Jurkat, Clone E6-1 (cell line): ENCODE measurements around the gene PRSS22.

Source experiments
- DNase-seq: peaks from one replicate; pipeline ENCODE4 v3.0.0-alpha.2; 2011; ENCODE audit warnings: low read depth, low spot score
- H3K4me3 ChIP-seq: 2 replicates; pipeline ENCODE4 v1.5.1; 2011; ENCODE audit warnings: mild to moderate bottlenecking, low read length, control low read depth, moderate library complexity

The PRSS22 gene

DNA sequence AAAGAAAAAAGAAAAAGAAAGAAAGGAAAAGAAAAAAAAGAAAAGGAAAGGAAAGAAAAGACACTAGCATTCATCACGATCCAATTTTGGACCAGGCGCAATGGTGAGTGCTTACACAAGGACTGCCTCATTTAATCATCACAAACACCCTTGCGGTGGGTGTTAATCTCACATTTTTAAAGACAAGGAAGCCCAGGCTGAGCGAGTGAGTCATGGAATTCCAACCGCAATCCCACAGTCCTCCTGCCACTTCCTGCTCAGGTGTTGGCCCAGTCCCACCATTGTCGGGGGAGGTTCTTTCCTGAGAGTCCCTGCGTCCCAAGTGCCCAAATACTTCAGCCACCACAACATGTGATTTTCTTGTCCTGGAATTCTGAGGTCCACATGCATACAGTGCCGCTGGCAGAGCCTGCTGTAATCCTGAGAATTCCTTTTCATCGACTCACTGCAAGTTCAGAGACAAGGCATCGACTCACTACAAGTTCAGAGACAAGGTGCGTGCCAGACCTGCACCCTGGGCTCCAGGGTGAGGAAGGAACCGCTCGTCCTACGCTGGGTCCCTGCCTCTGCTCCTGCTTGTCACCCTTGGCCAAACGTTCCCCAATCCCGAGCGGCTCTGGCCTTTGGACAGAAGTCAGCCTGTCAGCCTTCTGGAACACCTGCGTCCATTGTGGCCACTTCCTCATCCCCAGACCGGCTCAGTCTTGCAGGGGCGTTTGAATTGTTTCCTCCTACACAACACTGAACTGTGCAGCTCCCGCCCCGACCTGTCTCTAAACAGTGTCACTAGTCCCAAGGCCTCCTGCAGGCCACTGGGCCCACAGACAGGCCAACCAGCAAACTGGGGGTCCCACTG lies 22.1 kb downstream of the PRSS22 start:
- no peak for DNase-seq
- no peak overlapping the region for H3K4me3 ChIP-seq

DNA sequence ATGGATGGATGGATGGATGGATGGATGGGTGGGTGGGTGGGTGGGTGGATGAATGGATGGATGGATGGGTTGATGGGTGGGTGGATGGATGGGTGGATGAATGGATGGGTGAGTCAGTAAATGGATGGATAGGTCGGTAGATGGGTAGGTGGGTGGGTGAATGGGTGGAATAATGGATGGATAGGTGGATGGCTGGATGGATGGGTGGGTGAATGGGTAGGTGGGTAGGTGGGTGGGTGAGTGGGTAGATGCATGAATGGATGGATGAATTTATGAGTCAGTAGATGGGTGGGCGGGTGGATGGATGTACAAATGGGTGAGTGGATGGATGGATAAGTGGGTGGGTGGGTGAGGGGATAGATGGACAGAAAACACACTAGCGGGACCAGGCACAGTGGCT lies 23.0 kb downstream of the PRSS22 start:
- no peak for DNase-seq
- H3K4me3 ChIP-seq: no peak overlapping the region

GRCh38 chr16:2833776-2834175 lies 24.2 kb downstream of the PRSS22 start:
- DNase-seq: no peak

DNA sequence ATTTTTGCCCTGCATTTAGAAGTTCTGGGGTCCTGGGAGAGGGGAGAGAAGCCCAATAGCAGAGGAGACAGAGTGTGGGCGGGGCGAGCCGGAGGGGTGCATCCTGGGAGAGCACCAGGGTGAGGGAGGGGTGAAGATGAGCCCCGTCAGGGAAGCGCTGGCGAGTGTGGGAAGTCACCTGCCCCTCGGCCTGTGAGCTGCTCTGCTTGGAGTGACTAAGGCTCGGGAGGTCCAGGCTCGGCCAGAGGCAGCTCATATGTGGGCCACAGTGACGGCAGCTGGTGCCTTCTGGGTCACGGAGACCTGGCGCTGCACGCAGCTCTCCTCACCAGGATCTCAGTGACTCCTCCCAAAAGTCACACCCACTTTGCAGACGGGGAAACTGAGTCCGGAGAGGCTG lies 26.8 kb downstream of the PRSS22 start:
- no peak for DNase-seq
- no peak overlapping the region for H3K4me3 ChIP-seq

More at GRCh38 chr16:2833776-2834175, 24.2 kb downstream of the PRSS22 start:
- H3K4me3 ChIP-seq: no peak overlapping the region

GRCh38 chr16:2830355-2830695 lies 27.6 kb downstream of the PRSS22 start:
- no peak overlapping the region for H3K4me3 ChIP-seq
- DNase-seq: no peak

DNA sequence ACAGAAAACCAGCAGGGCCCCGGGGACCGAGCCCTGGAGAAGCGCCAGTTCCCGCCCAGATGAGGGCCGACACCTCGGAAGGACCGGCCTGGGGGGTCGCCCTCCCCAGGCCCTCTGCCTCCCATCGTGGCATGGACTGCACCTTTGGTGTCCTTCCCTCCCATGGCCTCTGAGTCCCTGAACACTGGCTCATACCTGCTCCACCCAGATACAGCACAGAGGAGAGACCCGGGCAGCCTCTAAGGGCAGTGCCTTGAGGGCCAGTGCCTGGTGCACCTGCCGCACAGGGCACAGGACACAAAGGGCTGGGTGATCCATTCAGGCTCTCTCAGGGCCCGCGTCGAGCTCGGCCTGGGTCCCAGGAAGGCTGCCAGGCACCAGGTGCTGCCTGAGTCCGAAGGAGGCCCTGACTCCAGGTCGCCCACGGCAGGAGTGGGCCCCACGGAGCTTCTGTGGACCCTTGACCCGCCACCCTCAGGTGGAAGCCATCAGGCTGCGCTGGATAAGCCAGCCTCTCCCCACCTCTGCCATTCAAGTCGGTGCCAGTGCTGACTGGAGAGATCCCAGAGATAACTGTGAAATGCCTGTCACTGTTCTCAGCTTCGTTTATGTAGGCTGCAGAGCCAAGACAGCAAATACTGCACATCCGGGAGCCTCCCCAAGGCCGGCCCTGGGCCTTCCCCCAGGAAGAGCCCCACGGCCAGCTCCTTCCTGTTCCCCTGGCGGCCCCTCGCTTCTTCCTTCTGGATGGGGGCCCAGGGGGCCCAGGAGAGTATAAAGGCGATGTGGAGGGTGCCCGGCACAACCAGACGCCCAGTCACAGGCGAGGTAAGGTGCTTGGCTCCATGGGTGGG lies 28.2 kb downstream of the PRSS22 start, which contains the start of gene ZG16B:
Gene ZG16B, plus strand, starts transcription at position 803 of the 854 bp plus-strand sequence. CDS start 139 bp downstream, outside the sequence.
- no peak for DNase-seq
- H3K4me3 ChIP-seq: no peak within 1 kb of the TSS

DNA sequence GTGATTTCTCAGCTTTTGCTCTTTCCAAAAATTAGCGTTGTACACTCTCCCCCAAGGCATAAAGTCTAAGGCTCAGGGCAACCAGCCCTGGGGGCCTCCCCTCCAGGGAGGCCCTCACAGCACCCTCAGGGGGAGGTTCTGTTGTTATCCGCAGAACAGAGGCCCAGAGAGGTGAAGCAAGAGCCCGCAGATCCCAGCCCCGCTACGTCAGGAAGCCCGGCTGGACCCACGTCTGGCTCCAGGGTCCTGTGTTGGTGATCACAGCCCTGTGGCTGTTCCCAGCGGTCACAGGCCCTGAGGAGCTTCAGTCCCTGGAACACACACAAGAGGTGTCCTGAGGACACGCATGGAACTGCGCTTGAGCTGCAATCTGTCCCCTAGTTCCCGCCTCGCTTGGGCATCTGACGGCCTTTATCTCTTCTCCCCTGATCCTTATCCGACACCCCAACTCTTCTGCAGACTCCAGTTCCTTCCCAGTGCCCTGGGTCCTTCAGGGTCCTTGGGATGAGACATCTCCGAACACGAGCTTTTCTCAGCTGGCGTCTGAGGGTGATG lies 29.0 kb downstream of the PRSS22 start:
- H3K4me3 ChIP-seq: no peak overlapping the region
- no peak for DNase-seq

- DNase-seq: no peak
- H3K4me3 ChIP-seq: no peak overlapping the region
Measured at GRCh38 chr16:2828521-2828840, 29.5 kb downstream of the PRSS22 start.

DNA sequence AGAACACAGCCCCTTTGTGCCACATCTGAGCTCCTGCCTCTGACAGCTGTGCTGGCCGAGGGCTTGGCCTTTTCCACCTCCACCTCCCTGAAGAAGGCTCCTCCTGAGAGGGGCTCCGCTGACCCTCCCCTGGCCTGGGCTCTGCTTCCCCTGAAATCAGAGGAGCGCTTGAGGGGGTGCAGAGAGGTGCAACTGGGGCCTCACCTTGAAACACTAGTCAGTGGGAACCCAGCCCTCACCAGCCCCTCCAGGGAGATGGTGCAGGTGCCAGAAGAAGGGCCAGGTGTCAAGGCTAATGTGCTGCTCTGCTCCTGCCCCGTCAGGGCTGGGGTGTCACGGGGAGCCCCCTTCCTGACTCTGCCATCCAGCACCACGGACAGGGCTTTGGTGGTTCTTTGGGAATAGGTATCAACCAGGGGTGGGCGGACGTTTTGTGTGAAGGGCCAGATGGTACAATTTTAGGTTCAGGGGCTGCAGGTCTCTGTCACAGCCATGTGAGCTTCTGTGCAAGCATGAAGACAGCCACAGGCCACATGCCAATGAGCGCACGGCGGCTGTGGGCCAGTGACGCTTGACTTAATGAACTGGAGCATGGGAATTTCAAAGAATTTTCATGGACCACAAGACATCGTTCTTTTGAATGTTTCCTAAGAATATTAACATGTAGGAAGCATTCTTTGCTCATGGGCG lies 30.0 kb downstream of the PRSS22 start:
- no peak for DNase-seq
- H3K4me3 ChIP-seq: no peak overlapping the region

GRCh38 chr16:2827374-2827791 lies 30.6 kb downstream of the PRSS22 start:
- no peak overlapping the region for H3K4me3 ChIP-seq
- DNase-seq: no peak

- no peak for DNase-seq
- no peak overlapping the region for H3K4me3 ChIP-seq
Measured at GRCh38 chr16:2826591-2827373, 31.2 kb downstream of the PRSS22 start.

GRCh38 chr16:2825906-2826305 lies 32.1 kb downstream of the PRSS22 start:
- no peak for DNase-seq
- H3K4me3 ChIP-seq: no peak overlapping the region

DNA sequence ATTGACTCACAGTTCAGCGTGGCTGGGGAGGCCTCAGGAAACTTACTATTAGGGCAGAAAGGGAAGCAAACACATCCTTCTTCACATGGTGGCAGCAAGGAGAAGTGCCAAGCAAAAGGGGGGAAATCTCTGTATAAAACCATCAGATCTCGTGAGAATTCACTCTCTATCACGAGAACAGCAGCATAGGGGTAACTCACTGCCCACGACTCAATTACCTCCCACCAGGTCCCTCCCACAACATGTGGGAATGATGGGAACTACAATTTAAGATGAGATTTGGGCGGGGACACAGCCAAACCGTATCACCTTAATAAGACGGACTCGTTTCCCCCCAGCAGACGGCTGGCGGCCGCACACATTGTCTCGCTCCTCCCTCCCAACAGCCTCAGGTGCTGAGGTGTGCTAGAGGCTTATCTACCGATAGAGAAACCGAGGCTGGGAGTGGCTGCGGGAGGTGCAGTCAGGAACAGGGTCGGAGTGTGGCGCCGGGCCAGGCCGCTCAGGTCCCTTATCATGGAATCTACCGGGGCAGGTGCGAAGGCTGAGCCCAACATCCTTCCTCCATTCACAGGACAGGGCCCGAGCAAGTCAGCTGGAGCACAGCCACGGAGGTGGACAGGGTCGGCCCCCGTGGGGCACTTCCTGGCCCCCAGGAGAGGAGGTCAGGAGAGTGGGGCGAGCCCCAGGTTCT lies 32.8 kb downstream of the PRSS22 start:
- H3K4me3 ChIP-seq: no peak overlapping the region
- no peak for DNase-seq

DNA sequence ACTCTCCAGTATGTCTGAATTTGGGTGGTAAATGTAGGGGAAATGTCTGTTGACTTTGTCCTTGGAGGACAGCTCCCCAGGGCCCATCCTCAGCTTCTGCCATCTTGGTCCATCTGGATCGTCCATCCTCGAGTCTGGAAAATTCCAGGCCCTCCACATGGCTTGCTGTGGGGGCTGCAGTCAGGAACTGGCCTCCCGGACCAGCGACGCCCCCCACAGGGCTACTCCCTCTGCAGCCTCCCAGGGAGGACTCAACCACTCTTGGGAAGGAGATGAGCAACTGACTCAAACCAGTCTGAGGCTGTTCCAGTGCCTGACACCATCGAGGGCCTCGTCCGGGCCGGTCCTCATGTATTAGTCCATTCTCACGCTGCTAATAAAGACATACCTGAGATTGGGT lies 33.3 kb downstream of the PRSS22 start:
- DNase-seq: no peak

GRCh38 chr16:2822496-2822895 lies 35.5 kb downstream of the PRSS22 start:
- no peak for DNase-seq

More for the DNA sequence above, 33.3 kb downstream of the PRSS22 start:
- no peak overlapping the region for H3K4me3 ChIP-seq

DNA sequence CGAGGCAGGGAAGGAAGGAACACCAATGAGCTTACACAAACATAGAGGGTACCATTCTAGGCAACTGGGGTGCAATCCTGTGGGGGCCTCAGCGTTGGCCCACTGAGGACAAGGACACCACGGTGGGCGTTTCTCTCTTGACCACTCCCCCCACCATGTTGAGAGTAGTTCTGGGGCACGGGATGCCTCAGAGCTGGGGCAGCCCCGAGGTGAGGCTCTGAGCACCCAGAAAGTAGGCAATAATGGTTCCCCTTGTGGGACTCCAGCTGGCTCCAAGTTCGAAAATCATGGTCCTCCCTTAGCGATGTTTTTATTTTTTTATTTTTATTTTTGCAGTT lies 35.8 kb downstream of the PRSS22 start:
- DNase-seq: no peak

More at GRCh38 chr16:2822496-2822895, 35.5 kb downstream of the PRSS22 start:
- H3K4me3 ChIP-seq: no peak overlapping the region

GRCh38 chr16:2821487-2822157 lies 36.3 kb downstream of the PRSS22 start:
- no peak for DNase-seq
- H3K4me3 ChIP-seq: no peak overlapping the region

More for the DNA sequence above, 35.8 kb downstream of the PRSS22 start:
- H3K4me3 ChIP-seq: no peak overlapping the region
